Type B pancreatic cell (in vitro differentiated cells): ENCODE data around the gene RND1. TPM values are rescaled to one million over a fixed set of nuclear protein-coding genes. Genes with fewer than 3 reads are reported as not detected.

Experiments
- DNase-seq: peaks from one replicate; pipeline ENCODE4 v3.0.0; 2021; ENCODE audit warnings: mixed read lengths; ENCODE audit not compliant: unreplicated experiment; ENCODE audit errors: extremely low spot score
- H3K27ac Mint-ChIP-seq: 2 replicates; pipeline ENCODE4 v1.8.0; 2021; ENCODE audit warnings: mild to moderate bottlenecking, mixed read lengths
- H3K27me3 Mint-ChIP-seq: 2 replicates; pipeline ENCODE4 v1.8.0; 2021; ENCODE audit warnings: mixed read lengths
- H3K36me3 Mint-ChIP-seq: 2 replicates; pipeline ENCODE4 v1.8.0; 2021; ENCODE audit warnings: mixed read lengths
- H3K4me1 Mint-ChIP-seq: one replicate; pipeline ENCODE4 v1.8.0; 2021; ENCODE audit warnings: mixed read lengths; ENCODE audit not compliant: unreplicated experiment
- H3K4me3 Mint-ChIP-seq: 2 replicates; pipeline ENCODE4 v1.8.0; 2021; ENCODE audit warnings: mild to moderate bottlenecking, mixed read lengths
- H3K9me3 Mint-ChIP-seq: 2 replicates; pipeline ENCODE4 v1.8.0; 2021; ENCODE audit warnings: mixed read lengths
- CTCF ChIP-seq: fragments of 200-600 bp; sonication (generic); conservative IDR thresholded peaks from 2 replicates; pipeline ENCODE4 v1.5.0; 2021; ENCODE audit warnings: antibody characterized with exemption, mild to moderate bottlenecking
- total RNA-seq: library from RNA; stranded (reverse); gene quantifications from 2 replicates; pipeline ENCODE4 v1.2.1, GENCODE V29; 2021; ENCODE audit warnings: low replicate concordance

Gene RND1
- total RNA-seq, 1 donor from 2014 or later, result 6.9 TPM

- peaks cover 4% of the 10 kb centered on the region for H3K27me3 Mint-ChIP-seq
- no peaks in the 10 kb centered on the region for H3K9me3 Mint-ChIP-seq
- no peak overlapping the region for H3K4me3 Mint-ChIP-seq
- H3K36me3 Mint-ChIP-seq, result no peaks in the 10 kb centered on the region
- TF ChIP-seq CTCF, result no peak
- no peak for DNase-seq
- H3K4me1 Mint-ChIP-seq, result peaks cover 6% of the 10 kb centered on the region
- no peak overlapping the region for H3K27ac Mint-ChIP-seq
These were observed 35.6 kb upstream of the RND1 start for GRCh38 chr12:48901278-48901677.

- no peaks in the 10 kb centered on the region for H3K9me3 Mint-ChIP-seq
- no peak overlapping the region for H3K4me3 Mint-ChIP-seq
- no peak for TF ChIP-seq CTCF
- no peak for DNase-seq
- H3K4me1 Mint-ChIP-seq, result peaks cover 6% of the 10 kb centered on the region
- H3K27ac Mint-ChIP-seq, result no peak overlapping the region
- no peaks in the 10 kb centered on the region for H3K36me3 Mint-ChIP-seq
- peaks cover 4% of the 10 kb centered on the region for H3K27me3 Mint-ChIP-seq
These were observed 34.0 kb upstream of the RND1 start for GRCh38 chr12:48899651-48900050.

DNA sequence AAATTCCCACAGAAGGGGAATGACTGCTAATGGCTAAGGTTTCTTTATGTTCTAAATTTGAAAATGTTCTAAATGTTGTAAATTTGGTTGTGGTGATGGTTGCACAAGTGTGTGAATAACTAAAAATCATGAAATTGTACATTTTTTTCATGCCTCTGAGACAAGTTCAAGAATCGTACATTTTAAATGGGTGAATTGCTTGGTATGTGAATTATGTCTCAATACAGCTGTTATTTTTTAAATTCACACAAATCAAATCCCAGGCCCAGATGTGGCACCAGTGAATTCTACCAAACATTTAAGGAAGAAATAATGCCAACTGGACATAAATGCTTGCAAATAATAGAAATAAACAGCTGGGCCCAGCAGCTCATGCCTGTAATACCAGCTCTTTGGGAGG lies 28.6 kb upstream of the RND1 start:
- TF ChIP-seq CTCF, result no peak
- Mint-ChIP-seq H3K27ac (no peak overlapping the region), H3K4me1 (peaks cover 10% of the 10 kb centered on the region), H3K9me3 (no peaks in the 10 kb centered on the region), H3K36me3 (no peaks in the 10 kb centered on the region), H3K4me3 (no peak overlapping the region), H3K27me3 (peaks cover 24% of the 10 kb centered on the region)
- no peak for DNase-seq

DNA sequence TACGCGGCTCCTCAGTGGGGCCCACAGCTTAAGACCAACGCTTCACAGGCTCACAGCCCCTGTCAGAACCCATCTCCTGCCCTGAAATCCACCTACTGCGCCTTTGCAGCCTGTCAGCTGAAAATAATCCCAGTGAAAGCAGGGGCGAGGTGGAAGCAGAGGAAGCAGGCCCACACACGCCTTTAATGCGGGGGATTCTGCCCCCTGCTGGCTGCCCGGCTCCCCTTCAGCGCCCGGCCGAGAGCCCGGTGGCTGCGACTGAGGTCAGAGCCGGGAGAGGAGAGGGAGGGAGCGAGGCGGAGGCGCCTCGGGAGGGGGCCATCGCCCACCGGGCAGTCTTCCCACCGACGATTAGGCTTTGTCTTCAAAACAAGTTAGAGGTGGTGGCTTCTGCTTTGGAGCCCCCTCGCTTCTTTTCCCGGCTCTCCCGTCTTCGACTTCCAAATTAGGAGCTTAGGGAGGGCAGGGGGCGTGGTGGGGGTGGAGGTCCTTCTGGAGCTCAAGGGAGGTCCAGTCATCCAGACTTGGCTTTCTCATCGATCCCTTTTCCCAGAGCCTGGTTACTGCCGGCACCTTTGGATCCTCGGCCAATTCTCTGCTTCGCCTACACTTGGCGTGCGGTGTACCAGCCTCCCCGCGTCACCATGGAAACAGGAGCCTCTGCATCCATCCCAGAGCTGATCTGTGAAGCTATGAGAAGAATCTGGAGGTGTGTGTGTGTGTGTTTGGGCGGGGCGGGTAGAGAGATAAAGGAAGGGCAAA lies 25.2 kb upstream of the RND1 start:
- H3K27ac Mint-ChIP-seq, result peak overlapping the region; percentile 61
- peaks cover 13% of the 10 kb centered on the region for H3K4me1 Mint-ChIP-seq
- peaks cover 20% of the 10 kb centered on the region for H3K27me3 Mint-ChIP-seq
- H3K36me3 Mint-ChIP-seq, result no peaks in the 10 kb centered on the region
- TF ChIP-seq CTCF, result peak; percentile 99
- H3K4me3 Mint-ChIP-seq, result peak overlapping the region; percentile 80
- no peaks in the 10 kb centered on the region for H3K9me3 Mint-ChIP-seq
- peak; percentile 89 for DNase-seq

DNA sequence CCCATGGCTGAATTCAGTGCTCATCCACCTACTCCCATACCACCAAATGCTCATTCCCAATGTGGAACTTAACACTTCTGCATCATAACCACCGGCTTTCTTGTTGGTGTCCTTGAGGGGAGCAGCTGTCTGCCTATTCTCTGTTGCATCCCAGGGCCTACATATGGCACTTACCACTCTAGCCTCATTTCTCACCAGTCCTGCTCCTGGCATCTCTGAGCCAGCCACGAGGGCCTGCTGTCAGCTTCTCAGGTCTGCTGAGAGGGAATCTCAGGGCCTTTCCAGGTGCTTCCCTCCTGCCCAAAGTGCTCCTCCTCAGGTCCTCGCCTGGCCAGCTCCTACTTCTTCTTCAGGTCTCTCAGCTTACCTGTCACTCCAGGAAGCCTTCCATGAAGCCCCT lies 24.0 kb upstream of the RND1 start:
- peaks cover 20% of the 10 kb centered on the region for H3K27me3 Mint-ChIP-seq
- DNase-seq, result no peak
- H3K4me1 Mint-ChIP-seq, result peaks cover 18% of the 10 kb centered on the region
- no peak overlapping the region for H3K27ac Mint-ChIP-seq
- no peaks in the 10 kb centered on the region for H3K36me3 Mint-ChIP-seq
- no peak overlapping the region for H3K4me3 Mint-ChIP-seq
- no peaks in the 10 kb centered on the region for H3K9me3 Mint-ChIP-seq
- no peak for TF ChIP-seq CTCF
